H1 (cell line): ENCODE data around the gene APMAP. TPM values are rescaled to one million over a fixed set of nuclear protein-coding genes. Genes with fewer than 3 reads are reported as not detected.

ENCODE experiments used
- BCL11A ChIP-seq, 2 experiments: IDR thresholded peaks; one replicate each; pipeline ENCODE4 v1.6.1; 2011; ENCODE audit warnings: low read depth in 2 of 2, low read length in 2 of 2, mild to moderate bottlenecking in 2 of 2
- RBBP5 ChIP-seq: IDR thresholded peaks from 2 replicates; pipeline ENCODE4 v1.7.1; 2012; ENCODE audit warnings: low read depth, mild to moderate bottlenecking, inconsistent platforms, low read length, moderate library complexity, borderline replicate concordance
- polyA plus RNA-seq, 7 experiments: library from polyadenylated mRNA; depleted of rRNA in 3 of 7; stranded (reverse) in 5 of 7; unstranded in 2 of 7; fragments of >200 nt in 5 of 7; fragments of 200-250 nt in 2 of 7; gene quantifications; 1 replicate in 5 of 7; 2 replicates in 1 of 7; 4 replicates in 1 of 7; pipeline versions ENCODE4 v1.2.1 to v1.2.3, GENCODE V29; 2011 to 2013; ENCODE audit warnings: missing spikeins in 2 of 7, mixed read lengths in 2 of 7
- total RNA-seq: library from RNA; stranded (reverse); fragmentation: NEBNext Ultra II Directional; extraction: Animal tissue kit (Norgen Biotek cat#: 25700); gene quantifications from 2 replicates; pipeline ENCODE4 v1.2.1, GENCODE V29; 2021
- TF ChIP-seq, protein P1 (sequence below): IDR thresholded peaks from 2 replicates; pipeline ENCODE4 v1.6.1; 2012; ENCODE audit warnings: low read length, inconsistent platforms

The APMAP gene
- total and polyA plus RNA-seq, 2 of the 8 experiments (the other 6 are each of a cell fraction or from before 2014, with no cell fraction given) = 31.3 to 66.0 TPM

DNA sequence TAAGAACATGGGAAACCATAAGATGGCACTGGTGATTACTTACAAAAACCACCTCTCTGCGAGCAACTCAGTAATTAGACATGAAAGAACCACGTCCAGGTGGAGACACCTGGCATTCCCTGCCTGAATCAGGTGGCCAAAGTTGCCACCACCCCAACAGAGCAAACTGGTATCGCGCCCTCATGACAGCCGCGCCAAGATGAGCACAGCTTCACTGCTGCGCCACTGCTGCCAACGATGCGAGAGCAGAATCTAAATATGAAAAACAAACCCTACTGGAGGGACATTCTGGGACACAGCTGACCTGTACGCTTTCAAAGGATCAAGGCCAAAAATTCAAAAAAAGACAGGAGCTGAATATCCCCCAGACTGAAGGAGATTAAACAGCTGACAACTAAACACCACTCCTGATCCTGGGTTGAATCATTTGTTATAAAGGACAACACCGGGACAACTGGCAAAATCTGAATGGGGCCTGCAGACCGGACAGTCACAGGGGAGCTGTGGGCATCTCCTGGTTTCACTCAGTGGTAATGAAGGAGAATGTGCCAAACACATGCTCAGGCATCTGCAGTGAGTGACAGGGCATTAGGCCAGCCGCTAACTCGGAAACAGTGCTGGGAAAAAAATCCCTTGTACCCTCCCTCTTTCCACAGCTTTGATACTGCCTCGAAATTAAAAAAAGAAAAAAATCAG lies 26.1 kb downstream of the APMAP start (continued):
- TF ChIP-seq, protein P1, sequence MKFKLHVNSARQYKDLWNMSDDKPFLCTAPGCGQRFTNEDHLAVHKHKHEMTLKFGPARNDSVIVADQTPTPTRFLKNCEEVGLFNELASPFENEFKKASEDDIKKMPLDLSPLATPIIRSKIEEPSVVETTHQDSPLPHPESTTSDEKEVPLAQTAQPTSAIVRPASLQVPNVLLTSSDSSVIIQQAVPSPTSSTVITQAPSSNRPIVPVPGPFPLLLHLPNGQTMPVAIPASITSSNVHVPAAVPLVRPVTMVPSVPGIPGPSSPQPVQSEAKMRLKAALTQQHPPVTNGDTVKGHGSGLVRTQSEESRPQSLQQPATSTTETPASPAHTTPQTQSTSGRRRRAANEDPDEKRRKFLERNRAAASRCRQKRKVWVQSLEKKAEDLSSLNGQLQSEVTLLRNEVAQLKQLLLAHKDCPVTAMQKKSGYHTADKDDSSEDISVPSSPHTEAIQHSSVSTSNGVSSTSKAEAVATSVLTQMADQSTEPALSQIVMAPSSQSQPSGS = no peak
- TF ChIP-seq RBBP5 = no peak
- no peak for TF ChIP-seq BCL11A (IDR thresholded peaks at IDR 0.05; ENCODE audit: low read depth in 2 of 2, low read length in 2 of 2)
